ENCODE measurements around the gene FOXE3. TPM values are rescaled to one million over a fixed set of nuclear protein-coding genes. Genes with fewer than 3 reads are reported as not detected.

FOXE3 gene
- total and polyA plus RNA-seq, 7 donors = 0.15 TPM; not detected in 6

GRCh38 chr1:47378147-47378546 lies 37.9 kb upstream of the FOXE3 start:
- no peaks in the 10 kb centered on the region for H3K9me3 ChIP-seq
- H3K4me3 ChIP-seq = no peak overlapping the region
- H3K4me1 ChIP-seq = no peaks in the 10 kb centered on the region
- WGBS, 2 donors = 92% methylated on average over 1 of the region's 1 CpG
- DNase-seq = no peak
- TF ChIP-seq CTCF (IDR thresholded peaks at IDR 0.05) = no peak
- TF ChIP-seq EP300 (IDR thresholded peaks at IDR 0.05) = no peak
- TF ChIP-seq POLR2AphosphoS5 (IDR thresholded peaks at IDR 0.05) = no peak
- no peak for TF ChIP-seq POLR2A (IDR thresholded peaks at IDR 0.05)
- H3K36me3 ChIP-seq = peaks cover 8 to 91% (median 23%) of the 10 kb centered on the region in 4 donors
- intact Hi-C loops (cut with DNase I) = no loop called here
- H3K27ac ChIP-seq = no peak overlapping the region
- H3K27me3 ChIP-seq = no peaks in the 10 kb centered on the region

GRCh38 chr1:47380699-47381098 lies 35.4 kb upstream of the FOXE3 start:
- H3K27ac ChIP-seq = no peak overlapping the region
- DNase-seq = no peak
- H3K4me3 ChIP-seq = no peak overlapping the region
- TF ChIP-seq EP300 (IDR thresholded peaks at IDR 0.05) (no peak), POLR2A (IDR thresholded peaks at IDR 0.05) (no peak), POLR2AphosphoS5 (IDR thresholded peaks at IDR 0.05) (no peak), CTCF (IDR thresholded peaks at IDR 0.05) (no peak)
- intact Hi-C loops (cut with DNase I) = no loop called here
- no peaks in the 10 kb centered on the region for H3K27me3 ChIP-seq
- H3K9me3 ChIP-seq = no peaks in the 10 kb centered on the region
- peaks cover 0 to 65% (median 6%) of the 10 kb centered on the region in 4 donors for H3K36me3 ChIP-seq
- WGBS, 2 donors = 96% methylated on average over 5 of the region's 5 CpGs
- no peaks in the 10 kb centered on the region for H3K4me1 ChIP-seq

- peaks cover 0 to 49% (median 6%) of the 10 kb centered on the region in 4 donors for H3K36me3 ChIP-seq
- intact Hi-C loops (cut with DNase I) = no loop called here
- no peak for DNase-seq
- TF ChIP-seq CTCF (IDR thresholded peaks at IDR 0.05) (no peak), POLR2A (IDR thresholded peaks at IDR 0.05) (no peak), EP300 (IDR thresholded peaks at IDR 0.05) (no peak), POLR2AphosphoS5 (IDR thresholded peaks at IDR 0.05) (no peak)
- WGBS, 2 donors = 82 to 83% methylated on average over 3 of the region's 3 CpGs
- no peak overlapping the region for H3K27ac ChIP-seq
- no peaks in the 10 kb centered on the region for H3K4me1 ChIP-seq
- no peak overlapping the region for H3K4me3 ChIP-seq
- no peaks in the 10 kb centered on the region for H3K9me3 ChIP-seq
- no peaks in the 10 kb centered on the region for H3K27me3 ChIP-seq
These were observed 33.6 kb upstream of the FOXE3 start for GRCh38 chr1:47382399-47382983.

GRCh38 chr1:47384083-47384482 lies 32.0 kb upstream of the FOXE3 start:
- TF ChIP-seq POLR2AphosphoS5 (IDR thresholded peaks at IDR 0.05) = no peak
- no peak for TF ChIP-seq CTCF (IDR thresholded peaks at IDR 0.05)
- no peak for TF ChIP-seq POLR2A (IDR thresholded peaks at IDR 0.05)
- no peak for TF ChIP-seq EP300 (IDR thresholded peaks at IDR 0.05)

GRCh38 chr1:47385020-47385419 lies 31.1 kb upstream of the FOXE3 start:
- Histone ChIP-seq H3K9me3 (no peaks in the 10 kb centered on the region), H3K27ac (no peak overlapping the region), H3K27me3 (no peaks in the 10 kb centered on the region), H3K36me3 (peaks cover 0 to 24% (median 4%) of the 10 kb centered on the region in 4 donors), H3K4me1 (no peaks in the 10 kb centered on the region), H3K4me3 (no peak overlapping the region)
- TF ChIP-seq EP300 (IDR thresholded peaks at IDR 0.05) (no peak), POLR2A (IDR thresholded peaks at IDR 0.05) (no peak), CTCF (IDR thresholded peaks at IDR 0.05) (no peak), POLR2AphosphoS5 (IDR thresholded peaks at IDR 0.05) (no peak)
- WGBS, 2 donors = 73 to 91% methylated on average over 6 of the region's 6 CpGs
- no peak for DNase-seq
- intact Hi-C loops (cut with DNase I) = no loop called here

More at GRCh38 chr1:47384083-47384482, 32.0 kb upstream of the FOXE3 start:
- no peak overlapping the region for H3K4me3 ChIP-seq
- peaks cover 0 to 33% (median 4%) of the 10 kb centered on the region in 4 donors for H3K36me3 ChIP-seq
- intact Hi-C loops (cut with DNase I) = no loop called here
- no peaks in the 10 kb centered on the region for H3K27me3 ChIP-seq
- H3K27ac ChIP-seq = no peak overlapping the region
- 94 to 98% methylated on average over 3 of the region's 3 CpGs for WGBS, 2 donors
- no peak for DNase-seq
- H3K4me1 ChIP-seq = no peaks in the 10 kb centered on the region
- no peaks in the 10 kb centered on the region for H3K9me3 ChIP-seq
